ENCODE measurements around the gene GPR160.
"Not testable (repeated sequence)": the region's sequence is repeated elsewhere in the genome, so short reads cannot be mapped to it uniquely, and the experiment has no call there.

Gene GPR160

GRCh38 chr3:170037463-170038433 lies at the start of gene GPR160:
GPR160 (plus strand) TSS chr3:170037995; CDS start chr3:170083973, 45,978 bp downstream.
- peak; percentile 84 for DNase-seq (ENCODE audit: low spot score)

- DNase-seq (ENCODE audit: low spot score), result no peak
These were observed 47.4 kb upstream of the GPR160 start for GRCh38 chr3:169990431-169990830.

- DNase-seq (ENCODE audit: low spot score), result no peak
These were observed 45.6 kb upstream of the GPR160 start for GRCh38 chr3:169992156-169992555.

- no peak for DNase-seq (ENCODE audit: low spot score)
These were observed 45.0 kb upstream of the GPR160 start for GRCh38 chr3:169992781-169993180.

- no peak for DNase-seq (ENCODE audit: low spot score)
These were observed 44.0 kb upstream of the GPR160 start for GRCh38 chr3:169993761-169994160.

- DNase-seq (ENCODE audit: low spot score), result no peak
These were observed 41.7 kb upstream of the GPR160 start for GRCh38 chr3:169996063-169996462.

GRCh38 chr3:169998668-169999131 lies 39.1 kb upstream of the GPR160 start:
- DNase-seq (ENCODE audit: low spot score), result no peak

- no peak for DNase-seq (ENCODE audit: low spot score)
These were observed 38.4 kb upstream of the GPR160 start for GRCh38 chr3:169999433-169999832.

GRCh38 chr3:170000051-170000450 lies 37.7 kb upstream of the GPR160 start:
- no peak for DNase-seq (ENCODE audit: low spot score)

- DNase-seq (ENCODE audit: low spot score), result no peak
These were observed 35.6 kb upstream of the GPR160 start for GRCh38 chr3:170002231-170002630.

- no peak for DNase-seq (ENCODE audit: low spot score)
These were observed 34.9 kb upstream of the GPR160 start for GRCh38 chr3:170002879-170003278.

- no peak for DNase-seq (ENCODE audit: low spot score)
These were observed 33.9 kb upstream of the GPR160 start for GRCh38 chr3:170003881-170004356.

- no peak for DNase-seq (ENCODE audit: low spot score)
These were observed 30.6 kb upstream of the GPR160 start for GRCh38 chr3:170007031-170007663.

GRCh38 chr3:170010498-170010897 lies 27.3 kb upstream of the GPR160 start:
- DNase-seq (ENCODE audit: low spot score), result no peak

GRCh38 chr3:170012683-170013400 lies 25.0 kb upstream of the GPR160 start:
- DNase-seq (ENCODE audit: low spot score), result no peak

- no peak for DNase-seq (ENCODE audit: low spot score)
These were observed 21.7 kb upstream of the GPR160 start for GRCh38 chr3:170016057-170016456.

GRCh38 chr3:170019306-170019705 lies 18.5 kb upstream of the GPR160 start:
- not testable (repeated sequence) for DNase-seq (ENCODE audit: low spot score)

GRCh38 chr3:170021083-170021482 lies 16.7 kb upstream of the GPR160 start:
- DNase-seq (ENCODE audit: low spot score), result peak; percentile 31

GRCh38 chr3:170022336-170022735 lies 15.5 kb upstream of the GPR160 start:
- DNase-seq (ENCODE audit: low spot score), result no peak

GRCh38 chr3:170023165-170023564 lies 14.6 kb upstream of the GPR160 start:
- DNase-seq (ENCODE audit: low spot score), result no peak

- no peak for DNase-seq (ENCODE audit: low spot score)
These were observed 13.2 kb upstream of the GPR160 start for GRCh38 chr3:170024581-170024980.

Data from iPS-NIHi11 (cell line).